Urothelium cell line (cell line): Measurements from ENCODE around the gene SH3RF3.

Source experiments
- DNase-seq: peaks from one replicate; pipeline ENCODE4 v3.0.0; 2011; ENCODE audit warnings: low spot score, mixed read lengths
- FAIRE-seq: peaks from 2 replicates; lab custom pipeline; 2011; peaks lifted over from hg19 to GRCh38; lab: Jason Lieb, UNC

Gene SH3RF3

GRCh38 chr2:109175350-109175678 lies 46.3 kb downstream of the SH3RF3 start:
- no peak for DNase-seq
- FAIRE-seq = no peak

GRCh38 chr2:109176928-109177327 lies 47.9 kb downstream of the SH3RF3 start:
- FAIRE-seq = no peak
- DNase-seq = no peak

GRCh38 chr2:109177635-109178034 lies 48.6 kb downstream of the SH3RF3 start:
- DNase-seq (no peak), FAIRE-seq (no peak)

GRCh38 chr2:109178968-109179367 lies 50.0 kb downstream of the SH3RF3 start:
- FAIRE-seq = no peak
- no peak for DNase-seq

GRCh38 chr2:109180786-109181185 lies 51.8 kb downstream of the SH3RF3 start:
- DNase-seq (no peak), FAIRE-seq (no peak)

- no peak for FAIRE-seq
- DNase-seq = no peak
These were observed 53.4 kb downstream of the SH3RF3 start for GRCh38 chr2:109182426-109182825.

- DNase-seq (no peak), FAIRE-seq (no peak)
These were observed 54.9 kb downstream of the SH3RF3 start for GRCh38 chr2:109183871-109184270.

GRCh38 chr2:109184368-109184767 lies 55.4 kb downstream of the SH3RF3 start:
- no peak for DNase-seq
- no peak for FAIRE-seq

GRCh38 chr2:109185338-109185737 lies 56.3 kb downstream of the SH3RF3 start:
- DNase-seq (no peak), FAIRE-seq (no peak)

- FAIRE-seq (no peak), DNase-seq (no peak)
These were observed 57.0 kb downstream of the SH3RF3 start for GRCh38 chr2:109185821-109186570.

GRCh38 chr2:109186656-109187250 lies 57.7 kb downstream of the SH3RF3 start:
- DNase-seq (no peak), FAIRE-seq (no peak)

GRCh38 chr2:109187711-109188495 lies 58.9 kb downstream of the SH3RF3 start:
- DNase-seq (no peak), FAIRE-seq (no peak)

GRCh38 chr2:109188496-109188890 lies 59.5 kb downstream of the SH3RF3 start:
- DNase-seq (no peak), FAIRE-seq (no peak)

- DNase-seq (no peak), FAIRE-seq (no peak)
These were observed 59.9 kb downstream of the SH3RF3 start for GRCh38 chr2:109188898-109189297.

- FAIRE-seq (no peak), DNase-seq (no peak)
These were observed 60.7 kb downstream of the SH3RF3 start for GRCh38 chr2:109189751-109190150.

GRCh38 chr2:109193807-109194619 lies 65.0 kb downstream of the SH3RF3 start:
- DNase-seq = no peak
- no peak for FAIRE-seq

- FAIRE-seq = no peak
- no peak for DNase-seq
These were observed 65.6 kb downstream of the SH3RF3 start for GRCh38 chr2:109194620-109194937.

- no peak for FAIRE-seq
- DNase-seq = no peak
These were observed 66.4 kb downstream of the SH3RF3 start for GRCh38 chr2:109195193-109196045.

GRCh38 chr2:109196081-109196875 lies 67.3 kb downstream of the SH3RF3 start:
- FAIRE-seq (peak; percentile 32), DNase-seq (no peak)
